HG03060 (cell line): ENCODE measurements around the gene DGKZ.
"Not testable (repeated sequence)": the region's sequence is repeated elsewhere in the genome, so short reads cannot be mapped to it uniquely, and the experiment has no call there.

Source experiments
- ATAC-seq: cut with Tn5 transposase; IDR thresholded peaks from one replicate; pipeline ENCODE4 v1.9.1; 2021; ENCODE audit warnings: low read depth, moderate number of reproducible peaks; ENCODE audit not compliant: unreplicated experiment

The DGKZ gene

DNA sequence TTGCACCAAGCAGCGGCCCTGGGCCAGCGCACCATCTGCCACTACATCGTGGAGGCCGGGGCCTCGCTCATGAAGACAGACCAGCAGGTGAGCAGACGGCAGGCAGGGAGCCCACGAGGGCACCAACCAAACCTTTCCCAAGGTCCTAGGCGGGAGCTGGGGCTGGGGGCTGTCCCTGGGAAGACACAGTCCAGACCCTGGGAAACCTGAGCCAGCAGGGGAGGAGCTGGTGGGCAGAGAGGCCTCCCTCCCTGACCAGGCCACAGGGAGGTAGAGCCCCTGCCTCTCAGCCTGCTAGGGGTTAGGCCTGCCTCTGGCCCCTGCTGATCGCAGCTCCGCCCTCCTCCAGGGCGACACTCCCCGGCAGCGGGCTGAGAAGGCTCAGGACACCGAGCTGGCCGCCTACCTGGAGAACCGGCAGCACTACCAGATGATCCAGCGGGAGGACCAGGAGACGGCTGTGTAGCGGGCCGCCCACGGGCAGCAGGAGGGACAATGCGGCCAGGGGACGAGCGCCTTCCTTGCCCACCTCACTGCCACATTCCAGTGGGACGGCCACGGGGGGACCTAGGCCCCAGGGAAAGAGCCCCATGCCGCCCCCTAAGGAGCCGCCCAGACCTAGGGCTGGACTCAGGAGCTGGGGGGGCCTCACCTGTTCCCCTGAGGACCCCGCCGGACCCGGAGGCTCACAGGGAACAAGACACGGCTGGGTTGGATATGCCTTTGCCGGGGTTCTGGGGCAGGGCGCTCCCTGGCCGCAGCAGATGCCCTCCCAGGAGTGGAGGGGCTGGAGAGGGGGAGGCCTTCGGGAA, 32.4 kb downstream of the DGKZ start:
- ATAC-seq, result not testable (repeated sequence)

DNA sequence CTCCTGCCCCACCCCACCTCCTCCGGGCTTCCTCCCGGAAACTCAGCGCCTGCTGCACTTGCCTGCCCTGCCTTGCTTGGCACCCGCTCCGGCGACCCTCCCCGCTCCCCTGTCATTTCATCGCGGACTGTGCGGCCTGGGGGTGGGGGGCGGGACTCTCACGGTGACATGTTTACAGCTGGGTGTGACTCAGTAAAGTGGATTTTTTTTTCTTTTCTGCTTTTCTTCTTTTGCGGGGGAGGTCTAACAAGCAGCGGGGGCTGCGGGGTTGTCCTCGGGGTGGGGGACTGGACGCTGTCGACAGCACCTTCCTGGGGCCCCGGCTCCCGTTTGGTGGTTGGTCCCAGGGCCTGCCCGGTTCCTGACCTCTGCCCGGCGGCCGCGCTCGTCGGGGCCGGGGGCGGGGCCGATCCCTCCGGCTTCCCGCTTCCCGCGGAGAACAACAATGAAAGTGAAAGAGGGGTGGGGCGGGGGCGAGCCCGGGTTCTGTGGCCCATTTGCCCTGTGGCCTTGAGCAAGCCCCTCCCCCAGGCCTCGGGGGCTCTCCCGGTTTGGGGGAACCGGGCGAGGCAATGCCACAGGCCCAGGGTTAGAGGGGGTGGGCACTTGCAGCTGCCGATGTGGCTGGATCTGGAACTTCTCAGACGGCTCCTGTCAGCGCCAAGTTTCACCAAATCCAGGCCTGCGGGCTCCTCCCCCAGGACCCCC, 33.2 kb downstream of the DGKZ start:
- no peak for ATAC-seq

DNA sequence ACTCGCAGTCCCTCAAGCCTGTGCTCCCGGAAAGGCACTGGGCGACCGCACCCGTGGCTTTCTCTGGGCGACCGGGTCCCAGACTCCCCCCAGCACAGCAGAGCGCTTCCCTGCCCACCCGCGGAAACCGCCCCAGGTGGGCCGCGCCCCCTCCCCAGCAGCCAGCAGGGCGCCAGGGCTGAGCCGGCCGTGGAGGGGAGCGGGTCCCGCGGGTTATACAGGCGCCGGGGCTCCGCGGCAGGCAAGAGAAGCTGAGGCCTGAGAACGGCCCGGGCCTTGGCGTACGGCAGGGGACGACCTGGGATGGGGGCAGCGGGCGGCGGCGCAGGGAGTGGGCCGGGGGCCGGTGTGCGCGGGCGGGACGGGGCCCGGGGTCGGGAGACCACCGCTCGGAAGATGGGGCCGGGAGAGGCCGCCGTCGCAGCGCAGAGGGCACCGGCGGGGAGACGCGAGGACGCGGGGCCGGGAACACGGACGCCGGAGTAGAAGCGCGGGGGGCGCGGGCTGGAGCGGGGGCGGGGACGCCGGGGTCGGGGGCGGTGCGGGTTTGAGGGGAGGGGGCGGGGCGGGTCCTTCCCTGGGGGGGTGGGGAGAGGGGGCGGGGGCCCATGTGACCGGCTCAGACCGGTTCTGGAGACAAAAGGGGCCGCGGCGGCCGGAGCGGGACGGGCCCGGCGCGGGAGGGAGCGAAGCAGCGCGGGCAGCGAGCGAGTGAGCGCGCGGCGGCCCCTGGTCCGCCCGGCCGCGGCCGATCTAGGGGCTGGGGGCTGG, 34.0 kb downstream of the DGKZ start, which contains the start of gene MDK:
TSS of gene MDK (plus strand) at position 622 of the 771 bp plus-strand sequence. CDS start 389 bp downstream, outside the sequence.
- no peak for ATAC-seq

DNA sequence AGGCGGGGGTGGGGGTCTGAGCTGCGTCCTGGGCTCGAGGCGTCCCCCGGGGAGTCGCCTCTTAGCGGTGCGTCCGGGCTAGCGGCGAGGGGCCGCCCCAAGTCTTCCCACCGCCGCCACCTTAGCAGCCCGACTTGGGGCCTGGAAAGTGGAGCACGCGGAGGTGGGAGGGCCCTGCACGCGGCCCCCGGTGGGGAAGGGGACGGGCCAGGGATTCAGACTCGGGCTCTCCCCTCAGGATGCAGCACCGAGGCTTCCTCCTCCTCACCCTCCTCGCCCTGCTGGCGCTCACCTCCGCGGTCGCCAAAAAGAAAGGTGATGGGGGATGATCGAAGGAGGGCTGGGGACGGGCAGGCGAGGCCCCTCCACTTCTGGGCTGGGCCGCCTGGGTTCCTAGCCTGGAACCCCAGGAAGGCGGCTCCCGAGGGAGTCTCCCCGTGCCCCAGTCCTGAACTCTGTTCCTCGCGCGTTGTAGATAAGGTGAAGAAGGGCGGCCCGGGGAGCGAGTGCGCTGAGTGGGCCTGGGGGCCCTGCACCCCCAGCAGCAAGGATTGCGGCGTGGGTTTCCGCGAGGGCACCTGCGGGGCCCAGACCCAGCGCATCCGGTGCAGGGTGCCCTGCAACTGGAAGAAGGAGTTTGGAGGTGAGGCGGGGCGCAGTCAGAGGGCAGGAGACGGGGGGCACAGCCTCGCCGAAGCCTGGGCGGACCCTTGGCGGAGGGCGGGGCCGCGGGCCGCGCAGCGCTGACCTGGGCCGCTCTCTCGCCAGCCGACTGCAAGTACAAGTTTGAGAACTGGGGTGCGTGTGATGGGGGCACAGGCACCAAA, 34.8 kb downstream of the DGKZ start:
- no peak for ATAC-seq

DNA sequence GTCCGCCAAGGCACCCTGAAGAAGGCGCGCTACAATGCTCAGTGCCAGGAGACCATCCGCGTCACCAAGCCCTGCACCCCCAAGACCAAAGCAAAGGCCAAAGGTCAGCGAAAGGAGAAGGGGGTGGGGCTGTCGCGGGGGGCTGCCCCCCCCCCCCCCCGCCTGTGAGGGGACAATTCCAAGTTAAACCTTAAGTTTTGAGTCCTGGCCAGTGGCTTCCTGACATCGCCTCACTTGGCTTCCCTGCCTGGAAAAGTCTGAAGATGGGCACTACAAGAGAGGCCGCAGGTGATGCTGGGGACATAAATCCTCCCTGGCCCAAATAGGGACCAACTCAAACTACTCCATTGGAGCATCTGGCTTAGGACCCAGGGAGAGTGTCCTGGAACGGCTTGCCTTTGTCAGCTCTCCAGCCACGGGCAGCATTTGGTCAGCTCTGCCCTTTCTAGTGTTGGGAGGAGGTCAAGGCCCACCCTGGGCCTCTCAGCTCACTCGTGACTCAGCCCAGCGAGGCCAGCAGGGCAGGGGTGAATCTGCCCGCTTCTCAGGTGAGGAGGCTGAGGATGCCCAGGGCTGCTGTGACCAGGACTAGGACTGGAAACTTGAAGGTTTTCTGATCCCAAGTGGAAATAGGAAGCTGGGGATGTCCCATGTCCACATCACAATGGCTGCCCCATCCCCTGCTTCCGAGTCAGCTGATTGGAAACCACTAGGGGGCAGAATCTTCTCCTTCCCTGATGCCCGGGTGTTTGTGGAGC, 35.6 kb downstream of the DGKZ start:
- ATAC-seq, result no peak

DNA sequence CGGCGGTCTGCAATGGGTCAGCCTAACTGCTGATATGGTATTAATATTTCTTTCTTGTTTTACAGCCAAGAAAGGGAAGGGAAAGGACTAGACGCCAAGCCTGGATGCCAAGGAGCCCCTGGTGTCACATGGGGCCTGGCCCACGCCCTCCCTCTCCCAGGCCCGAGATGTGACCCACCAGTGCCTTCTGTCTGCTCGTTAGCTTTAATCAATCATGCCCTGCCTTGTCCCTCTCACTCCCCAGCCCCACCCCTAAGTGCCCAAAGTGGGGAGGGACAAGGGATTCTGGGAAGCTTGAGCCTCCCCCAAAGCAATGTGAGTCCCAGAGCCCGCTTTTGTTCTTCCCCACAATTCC, 36.1 kb downstream of the DGKZ start:
- ATAC-seq, result no peak

DNA sequence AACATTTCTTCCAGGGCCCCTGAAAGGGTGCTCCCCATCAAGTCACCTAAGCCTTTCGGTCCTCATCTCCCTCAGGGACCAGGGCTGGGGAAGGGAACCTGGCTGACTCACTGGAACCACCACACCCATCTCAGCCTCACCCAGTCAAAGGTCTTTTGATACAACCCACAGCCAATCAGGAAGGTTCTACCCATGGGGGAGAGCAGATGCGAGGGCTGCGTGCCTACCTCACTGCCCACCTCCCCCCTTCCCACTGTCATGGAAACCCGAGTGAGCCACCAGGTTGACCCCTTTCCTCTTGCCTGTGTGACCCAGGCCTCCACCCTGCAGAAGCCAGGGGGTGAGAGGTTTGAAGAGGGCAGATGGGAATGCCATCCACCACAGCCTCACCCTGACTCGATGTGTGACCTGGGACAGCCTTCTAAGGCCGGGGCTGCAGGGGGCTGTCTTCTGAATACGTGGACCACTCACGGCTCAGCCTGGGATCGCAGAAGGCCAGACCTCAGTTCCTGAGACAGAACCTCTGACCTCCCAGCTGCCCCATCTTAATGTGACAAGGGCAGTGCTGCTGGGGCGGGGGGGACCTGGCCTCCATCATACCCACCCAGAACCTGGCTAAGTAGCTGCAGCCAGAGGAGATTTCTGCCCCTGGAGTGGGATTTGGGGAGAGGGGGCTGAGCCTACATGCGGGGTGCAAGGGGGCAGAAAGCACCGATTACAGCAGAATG, 36.9 kb downstream of the DGKZ start:
- no peak for ATAC-seq

DNA sequence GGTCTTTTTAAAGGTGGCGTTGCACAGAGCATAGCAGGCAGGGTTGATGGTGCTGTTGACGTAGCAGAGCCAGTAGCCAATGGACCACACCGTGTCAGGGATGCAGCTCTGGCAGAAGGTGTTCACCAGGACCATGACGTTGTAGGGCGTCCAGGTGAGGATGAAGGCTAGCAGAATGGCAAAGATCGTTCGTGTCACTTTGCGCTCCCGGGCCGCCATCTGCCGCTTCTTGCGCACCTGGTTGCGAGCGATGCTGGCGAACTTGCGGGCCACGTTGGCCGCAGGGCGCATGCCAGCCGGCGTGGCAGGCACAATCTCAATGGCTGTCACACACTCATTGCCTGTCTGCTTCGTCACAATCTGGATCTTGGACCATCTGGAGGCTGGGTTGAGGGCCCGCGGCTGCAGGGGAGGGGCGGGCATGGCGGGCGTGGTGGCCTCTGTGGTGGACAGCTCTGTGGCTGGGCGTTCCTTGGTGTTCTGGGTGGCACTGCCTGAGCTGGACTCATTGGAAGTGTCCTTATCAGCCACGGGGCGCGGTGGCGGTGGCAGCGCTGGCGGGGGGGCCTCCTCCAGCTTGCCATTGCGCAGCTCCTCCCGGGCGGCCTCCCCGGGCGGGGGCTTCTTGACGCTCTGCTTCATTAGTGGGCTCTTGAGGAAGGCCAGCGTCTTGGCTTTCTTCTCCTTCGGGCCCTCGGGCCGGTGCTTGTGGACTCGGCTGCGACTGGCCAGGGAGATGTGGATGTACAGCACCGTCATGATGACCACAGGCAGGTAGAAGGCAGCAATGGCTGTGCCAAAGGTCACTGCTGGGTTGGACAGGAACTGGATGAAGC, 38.1 kb downstream of the DGKZ start:
- no peak for ATAC-seq

DNA sequence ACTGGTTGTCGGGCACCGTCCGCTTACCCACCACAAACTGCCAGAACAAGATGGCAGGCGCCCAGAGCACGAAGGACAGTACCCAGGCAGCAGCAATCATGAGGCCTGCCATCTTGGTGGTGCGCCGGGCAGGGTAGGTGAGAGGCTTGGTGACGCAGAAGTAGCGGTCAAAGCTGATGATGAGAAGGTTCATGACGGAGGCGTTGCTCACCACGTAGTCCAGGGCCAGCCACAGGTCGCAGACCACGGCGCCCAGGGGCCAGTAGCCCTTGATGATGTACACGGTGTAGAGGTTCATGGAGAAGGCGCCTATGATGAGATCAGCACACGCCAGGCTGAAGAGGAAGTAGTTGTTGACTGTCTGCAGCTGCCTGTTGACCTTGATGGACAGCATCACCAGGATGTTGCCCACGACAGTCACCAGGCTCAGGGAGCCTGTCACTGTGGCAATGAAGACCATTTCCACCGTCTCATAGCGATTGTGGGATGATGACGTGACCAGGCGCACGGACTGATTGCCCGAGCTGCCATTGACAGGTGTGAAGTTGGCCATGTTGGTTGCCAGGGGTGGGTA, 38.8 kb downstream of the DGKZ start:
- ATAC-seq, result no peak

DNA sequence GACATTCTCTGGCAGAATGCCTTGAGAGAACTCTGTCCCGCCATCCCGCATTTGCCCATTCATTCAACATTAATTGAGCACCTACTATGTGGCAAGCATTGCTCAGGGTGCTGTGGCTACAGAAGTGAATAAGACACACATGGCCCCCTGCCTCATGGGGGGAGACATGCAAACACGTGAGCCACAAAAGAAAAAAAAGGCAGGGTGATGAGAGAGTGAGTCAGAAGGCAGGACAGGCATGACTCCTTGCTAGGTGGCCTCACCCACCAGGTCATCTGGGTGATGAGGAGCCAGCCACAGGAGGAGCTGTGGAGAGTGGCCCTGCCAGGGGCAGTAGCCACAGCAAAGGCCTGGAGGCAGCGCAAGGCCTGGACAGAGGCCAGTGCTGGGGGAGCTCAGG, 39.4 kb downstream of the DGKZ start:
- ATAC-seq, result no peak

DNA sequence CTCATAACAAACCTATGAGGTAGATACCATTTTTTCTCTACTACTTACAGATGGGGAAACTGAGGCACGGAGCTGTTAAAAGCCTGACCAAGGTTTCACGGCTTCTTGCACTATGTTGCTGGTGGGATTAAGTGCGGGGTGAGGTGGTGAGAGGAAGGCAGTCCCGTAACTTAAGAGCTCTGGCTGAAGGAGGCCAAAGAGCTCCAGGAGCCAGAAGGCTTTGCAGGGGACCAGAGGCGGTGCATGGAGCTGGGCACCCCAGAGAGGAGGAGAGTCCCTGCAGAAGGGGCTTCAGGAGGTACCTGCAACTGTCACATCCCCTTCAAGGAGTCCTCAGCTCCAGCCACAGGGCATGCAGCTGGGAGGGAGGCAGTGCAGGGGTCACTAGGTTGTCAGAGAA, 40.2 kb downstream of the DGKZ start:
- ATAC-seq, result no peak

DNA sequence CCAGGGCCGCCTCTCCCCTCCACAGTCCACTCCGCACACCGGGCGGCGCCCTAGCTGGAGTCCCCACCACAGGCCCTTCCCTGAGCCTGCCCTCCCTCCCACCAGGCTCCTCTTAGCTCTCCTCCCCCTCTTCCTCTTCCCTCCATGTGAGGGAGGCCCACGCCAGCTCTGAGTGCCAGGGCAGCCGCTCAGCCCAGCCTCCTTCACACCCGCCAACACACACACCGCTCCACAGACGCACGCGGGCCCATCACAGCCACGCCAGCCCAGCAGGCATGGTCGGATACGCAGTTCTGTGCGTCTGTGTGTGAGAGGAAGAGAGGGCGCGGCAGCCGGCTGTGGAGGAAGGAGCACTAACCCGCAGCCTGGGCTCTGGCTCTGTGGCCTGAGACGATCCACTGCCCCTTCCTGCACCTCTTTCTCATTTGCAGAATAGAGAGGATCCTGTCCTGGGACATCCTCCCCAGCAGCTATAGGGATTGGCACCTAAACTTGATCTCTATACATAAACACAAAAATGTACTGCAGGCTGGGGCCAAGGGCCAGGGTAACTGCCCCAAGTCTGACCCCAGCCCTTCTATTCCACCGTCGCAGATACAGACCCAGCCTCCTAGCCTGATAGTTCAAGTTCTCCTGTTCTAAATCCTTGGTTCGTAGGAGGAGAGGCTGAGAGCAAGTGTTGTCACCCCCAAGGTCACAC, 40.8 kb downstream of the DGKZ start:
- ATAC-seq, result no peak

DNA sequence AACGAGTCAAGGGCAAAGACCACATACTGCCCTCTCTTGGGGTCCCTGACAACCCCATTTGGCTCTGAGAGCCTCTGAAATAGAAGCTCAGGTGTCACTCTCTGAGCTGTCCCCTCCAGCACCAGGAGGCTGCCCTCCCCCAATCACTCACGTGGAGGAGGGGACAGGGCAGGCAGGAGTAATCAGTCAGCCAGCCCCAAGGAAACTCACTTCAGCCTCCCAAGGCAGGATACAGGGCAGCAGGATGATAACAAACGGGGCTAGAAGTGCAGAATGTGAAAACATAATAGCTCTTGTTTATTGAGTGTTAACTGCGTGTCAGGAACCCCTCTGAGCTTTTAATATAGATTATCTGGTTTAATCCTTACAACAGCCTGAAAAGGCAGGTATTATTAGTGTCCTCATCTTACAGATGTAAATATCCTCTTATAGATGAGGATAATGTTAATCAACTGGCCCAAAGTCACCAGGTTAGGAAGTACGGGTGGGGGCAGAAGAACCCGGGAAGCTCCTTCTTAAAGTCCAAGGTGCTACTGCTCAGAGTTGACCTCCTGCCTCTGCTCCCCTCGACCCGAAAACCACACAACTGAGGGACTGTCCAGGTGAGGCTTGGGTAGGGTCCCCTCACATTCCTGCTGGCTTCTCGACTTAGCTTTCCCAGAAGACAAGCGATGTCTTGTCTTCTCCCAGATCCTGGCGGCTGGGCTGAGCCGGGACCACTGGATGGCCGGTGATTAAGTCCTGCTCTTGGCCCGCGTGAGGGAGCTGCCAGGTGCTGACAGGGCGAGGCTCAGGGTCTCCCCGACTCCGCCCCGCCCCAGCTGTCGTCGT, 41.6 kb downstream of the DGKZ start:
- ATAC-seq, result no peak

DNA sequence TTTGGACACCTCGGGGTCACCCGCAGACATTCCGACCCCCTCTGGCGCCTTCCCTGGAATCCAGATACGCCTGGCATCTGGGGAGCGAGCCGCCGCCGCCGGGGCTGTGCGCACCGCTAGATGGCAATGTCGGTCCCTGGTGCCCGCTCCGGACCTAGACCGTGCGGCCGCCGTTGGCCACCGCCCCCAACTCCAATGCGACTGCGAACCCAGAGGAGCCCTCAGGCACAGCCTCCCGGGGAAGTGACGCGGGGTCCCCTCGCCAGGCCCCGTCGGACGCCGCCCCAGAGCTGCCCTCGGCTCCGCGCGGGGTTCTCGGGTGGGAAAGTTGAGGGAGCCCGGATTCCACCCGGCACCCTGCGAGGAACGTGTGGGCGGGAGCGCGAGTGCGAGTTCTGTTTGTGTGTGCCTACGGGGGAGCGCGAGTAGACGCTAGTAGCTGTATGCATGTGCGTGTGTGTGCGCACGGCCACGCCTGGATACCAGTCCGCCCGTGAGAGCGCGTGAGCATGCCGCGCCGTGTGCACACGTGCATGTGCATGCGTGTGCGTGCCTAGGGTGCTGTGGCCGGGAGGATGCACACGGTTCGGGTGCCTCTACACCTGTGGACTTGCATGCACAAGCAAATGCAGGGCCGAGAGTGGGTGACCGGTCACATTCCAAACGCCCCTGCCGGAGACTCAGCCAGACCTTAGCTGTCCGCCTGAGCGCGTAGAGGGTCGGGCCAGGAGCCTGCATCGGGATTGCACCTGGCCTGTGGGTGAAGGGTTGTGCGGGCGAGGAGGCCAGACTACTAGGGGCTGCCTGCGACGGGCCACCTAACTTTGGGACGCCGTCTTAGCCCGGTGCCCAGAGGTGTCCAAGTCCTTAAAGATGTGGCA, 42.4 kb downstream of the DGKZ start:
- ATAC-seq, result no peak
